Measurements from ENCODE around the gene AHI1.

DNA sequence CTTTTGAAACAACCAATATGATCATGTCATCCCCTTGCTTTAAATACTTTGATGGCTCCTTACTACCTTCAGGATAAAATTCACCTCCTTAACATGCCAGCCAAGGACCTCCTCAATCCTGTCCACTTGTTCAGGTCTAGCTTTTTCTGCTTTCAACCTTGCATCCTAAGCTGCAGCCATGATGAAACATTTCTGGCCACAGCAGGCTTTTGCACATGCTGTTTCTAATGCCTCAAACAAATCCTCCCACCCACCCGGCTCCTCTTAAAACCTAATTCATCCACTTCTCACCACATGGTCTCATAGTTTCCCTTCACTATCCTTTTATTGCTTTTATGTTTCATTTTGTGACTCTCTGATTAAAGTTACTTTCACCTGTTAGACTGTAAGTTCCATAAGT, 191.9 kb downstream of the AHI1 start:
- TF ChIP-seq, protein P1, sequence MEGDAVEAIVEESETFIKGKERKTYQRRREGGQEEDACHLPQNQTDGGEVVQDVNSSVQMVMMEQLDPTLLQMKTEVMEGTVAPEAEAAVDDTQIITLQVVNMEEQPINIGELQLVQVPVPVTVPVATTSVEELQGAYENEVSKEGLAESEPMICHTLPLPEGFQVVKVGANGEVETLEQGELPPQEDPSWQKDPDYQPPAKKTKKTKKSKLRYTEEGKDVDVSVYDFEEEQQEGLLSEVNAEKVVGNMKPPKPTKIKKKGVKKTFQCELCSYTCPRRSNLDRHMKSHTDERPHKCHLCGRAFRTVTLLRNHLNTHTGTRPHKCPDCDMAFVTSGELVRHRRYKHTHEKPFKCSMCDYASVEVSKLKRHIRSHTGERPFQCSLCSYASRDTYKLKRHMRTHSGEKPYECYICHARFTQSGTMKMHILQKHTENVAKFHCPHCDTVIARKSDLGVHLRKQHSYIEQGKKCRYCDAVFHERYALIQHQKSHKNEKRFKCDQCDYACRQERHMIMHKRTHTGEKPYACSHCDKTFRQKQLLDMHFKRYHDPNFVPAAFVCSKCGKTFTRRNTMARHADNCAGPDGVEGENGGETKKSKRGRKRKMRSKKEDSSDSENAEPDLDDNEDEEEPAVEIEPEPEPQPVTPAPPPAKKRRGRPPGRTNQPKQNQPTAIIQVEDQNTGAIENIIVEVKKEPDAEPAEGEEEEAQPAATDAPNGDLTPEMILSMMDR (optimal IDR thresholded peaks at IDR 0.05 in 1 of 3, IDR thresholded peaks at IDR 0.05 in 1 of 3, conservative IDR thresholded peaks at IDR 0.05 in 1 of 3; ENCODE audit: extremely low read depth in 1 of 3, insufficient read depth in 2 of 3, low read length in 3 of 3): no peak
- TF ChIP-seq EZH2 (IDR thresholded peaks at IDR 0.05; ENCODE audit: low read length): no peak

All from keratinocyte (primary cell).